Lower leg skin (tissue), 3 donors: Measurements from ENCODE around the gene ZRSR2.

Experiments
- POLR2A ChIP-seq, 2 donors: fragments of 450-650 bp; IDR thresholded peaks; one replicate each; pipeline ENCODE4 v1.6.1; 2016 to 2017; ENCODE audit warnings: antibody characterized with exemption in 2 of 2, mild to moderate bottlenecking in 1 of 2, moderate library complexity in 1 of 2
- TF ChIP-seq, protein P1 (sequence below), 3 donors: fragments of 450-650 bp; IDR thresholded peaks; one replicate each; pipeline ENCODE4 v1.5.1; 2016; ENCODE audit warnings: antibody characterized with exemption in 3 of 3, mild to moderate bottlenecking in 3 of 3, moderate library complexity in 2 of 3

DNA sequence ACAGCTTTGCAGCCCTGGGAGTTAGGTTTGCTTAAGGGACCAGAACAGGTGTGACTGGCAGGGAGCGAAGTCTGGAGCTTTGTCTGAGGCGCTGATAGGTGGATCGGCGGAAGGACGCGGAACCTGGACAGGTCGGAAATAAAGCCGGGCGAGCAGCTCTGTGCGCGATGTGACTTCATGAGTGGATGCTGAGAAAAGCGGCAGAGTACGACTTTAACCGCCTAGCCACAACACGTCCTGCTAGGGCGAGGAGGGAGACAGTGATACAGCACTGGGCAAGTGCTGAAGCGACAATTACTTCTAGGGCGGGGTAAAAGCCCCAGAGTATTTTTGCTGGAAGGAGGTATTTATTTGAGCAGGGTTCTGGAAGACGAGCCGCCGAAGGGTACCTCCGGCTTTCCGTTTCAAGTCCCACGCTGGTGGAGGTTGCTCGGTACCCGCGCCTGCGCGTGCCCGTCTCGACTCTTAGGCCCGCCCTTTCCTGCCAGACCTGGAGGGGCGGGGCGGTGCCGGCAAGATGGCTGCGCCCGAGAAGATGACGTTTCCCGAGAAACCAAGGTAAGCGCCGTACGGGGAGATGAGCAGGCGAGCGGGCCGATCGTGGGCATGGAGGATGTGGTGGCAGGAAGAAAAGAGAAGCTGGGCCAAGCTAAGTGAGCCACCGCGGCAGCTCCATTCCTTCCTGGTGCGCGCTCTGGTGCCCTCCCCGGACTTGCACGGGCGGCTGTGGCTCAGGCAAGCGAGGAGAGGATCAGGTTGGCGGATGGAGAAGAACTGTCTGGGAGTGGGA, at the start of gene ZRSR2:
- TF ChIP-seq, protein P1, sequence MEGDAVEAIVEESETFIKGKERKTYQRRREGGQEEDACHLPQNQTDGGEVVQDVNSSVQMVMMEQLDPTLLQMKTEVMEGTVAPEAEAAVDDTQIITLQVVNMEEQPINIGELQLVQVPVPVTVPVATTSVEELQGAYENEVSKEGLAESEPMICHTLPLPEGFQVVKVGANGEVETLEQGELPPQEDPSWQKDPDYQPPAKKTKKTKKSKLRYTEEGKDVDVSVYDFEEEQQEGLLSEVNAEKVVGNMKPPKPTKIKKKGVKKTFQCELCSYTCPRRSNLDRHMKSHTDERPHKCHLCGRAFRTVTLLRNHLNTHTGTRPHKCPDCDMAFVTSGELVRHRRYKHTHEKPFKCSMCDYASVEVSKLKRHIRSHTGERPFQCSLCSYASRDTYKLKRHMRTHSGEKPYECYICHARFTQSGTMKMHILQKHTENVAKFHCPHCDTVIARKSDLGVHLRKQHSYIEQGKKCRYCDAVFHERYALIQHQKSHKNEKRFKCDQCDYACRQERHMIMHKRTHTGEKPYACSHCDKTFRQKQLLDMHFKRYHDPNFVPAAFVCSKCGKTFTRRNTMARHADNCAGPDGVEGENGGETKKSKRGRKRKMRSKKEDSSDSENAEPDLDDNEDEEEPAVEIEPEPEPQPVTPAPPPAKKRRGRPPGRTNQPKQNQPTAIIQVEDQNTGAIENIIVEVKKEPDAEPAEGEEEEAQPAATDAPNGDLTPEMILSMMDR (IDR thresholded peaks at IDR 0.05), result no peak
- TF ChIP-seq POLR2A (IDR thresholded peaks at IDR 0.05), result no peak
